ENCODE data around the gene SPA17. TPM values are rescaled to one million over a fixed set of nuclear protein-coding genes. Genes with fewer than 3 reads are reported as not detected.

The SPA17 gene
- total RNA-seq, result 15.3 and 16.3 TPM in 2 replicates

DNA sequence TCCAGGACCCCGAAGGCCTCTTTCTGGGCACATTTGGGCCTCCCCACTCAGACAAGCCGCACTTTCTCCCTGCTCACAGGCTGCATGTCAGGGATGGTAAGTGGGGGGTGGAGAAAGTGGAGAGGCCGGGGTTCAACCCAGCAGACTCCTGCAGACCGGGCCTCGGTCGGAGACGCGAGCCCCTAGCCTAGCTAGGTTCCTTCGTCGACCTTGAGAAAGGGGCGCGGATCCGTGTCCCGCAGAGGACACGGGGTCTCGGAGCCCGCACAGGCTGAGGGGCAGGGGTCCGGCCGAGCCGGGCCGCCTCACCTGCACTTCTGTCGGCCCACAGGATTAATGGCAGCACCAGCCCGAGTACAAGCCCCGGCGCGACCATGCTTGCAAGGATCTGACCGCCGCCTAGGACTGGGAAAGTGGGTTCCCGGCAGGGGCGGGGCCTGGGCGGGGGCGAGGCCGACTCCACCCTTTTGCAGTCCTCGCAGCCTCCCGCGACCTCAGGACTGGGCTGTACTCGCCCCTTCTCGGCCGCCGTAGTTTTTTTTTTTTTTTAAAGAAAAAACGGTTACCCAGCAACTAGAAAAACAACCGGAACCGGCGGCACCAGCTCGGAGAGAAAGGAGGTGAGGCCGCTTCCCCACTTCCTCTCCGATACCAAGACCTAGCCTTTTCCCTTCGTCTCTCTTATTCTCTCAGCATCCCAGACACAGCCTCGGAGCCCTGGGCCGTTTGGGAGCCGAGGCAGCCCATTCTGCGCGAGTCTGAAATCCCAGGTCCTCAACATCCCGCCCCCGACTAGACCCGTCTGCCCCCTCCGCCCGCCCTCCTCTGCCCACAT is at the start of gene SPA17, which contains the start of gene SIAE:
Gene SPA17, plus strand, starts transcription at position 572 of the 835 bp plus-strand sequence. CDS start 1,361 bp downstream, outside the sequence.
Gene SIAE, minus strand, starts transcription at position 407 of the 835 bp plus-strand sequence. Its CDS starts 31 bp downstream, at position 376.

DNA sequence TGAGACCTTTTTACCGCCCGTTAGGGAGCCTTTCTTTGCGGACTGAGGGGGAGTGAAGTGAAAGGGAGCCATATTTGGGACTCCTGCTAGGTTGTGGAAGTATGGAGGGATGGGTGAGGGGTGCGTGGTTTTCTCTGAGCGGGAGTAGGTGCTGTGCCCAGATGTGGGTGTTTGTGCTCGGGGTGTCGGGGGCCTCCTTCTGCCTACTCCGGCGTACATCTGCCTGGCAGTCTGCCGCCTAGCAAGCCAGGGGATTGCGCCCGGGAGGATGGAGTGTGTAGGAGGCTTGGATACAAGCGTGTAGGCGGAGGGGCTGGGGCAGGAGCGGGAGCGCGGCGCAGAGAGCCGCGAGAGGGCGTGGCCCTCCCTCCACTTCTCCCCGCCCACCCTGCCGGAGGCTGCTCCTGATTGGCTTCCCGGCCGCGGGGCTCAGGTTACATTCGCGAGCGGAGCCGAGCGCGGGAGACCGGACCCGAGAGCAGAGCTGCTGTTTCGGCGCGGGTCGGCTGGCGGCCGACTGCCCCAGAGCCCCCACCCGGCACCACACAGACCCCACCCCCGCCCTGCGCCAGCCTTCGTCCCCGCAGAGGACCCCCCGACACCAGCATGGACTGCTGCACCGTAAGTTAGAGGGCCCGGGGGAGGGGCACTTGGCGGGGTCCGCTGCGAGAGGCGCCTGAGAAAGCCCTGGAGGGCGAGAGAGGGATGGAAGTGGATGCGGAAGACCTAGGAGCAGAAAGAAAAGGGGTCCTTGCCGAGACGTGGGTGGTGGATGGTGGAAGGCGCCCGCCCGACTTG is 66.0 kb downstream of the SPA17 start, which contains the start of gene NRGN:
Gene NRGN, plus strand, starts transcription at position 464 of the 798 bp plus-strand sequence. Its CDS starts 143 bp downstream, at position 607.

Other genes starting within 250 kb of the SPA17 start
- not detected in 2 replicates for gene OR8B4, start 249.0 kb upstream of the SPA17 start, total RNA-seq
- not detected in 2 replicates for gene OR8B8, start 228.2 kb upstream of the SPA17 start, total RNA-seq
- gene OR8B12, start 130.2 kb upstream of the SPA17 start, total RNA-seq, result not detected in 2 replicates
- gene OR8A1, start 103.9 kb upstream of the SPA17 start, total RNA-seq, result not detected in 2 replicates
- not detected in 2 replicates for gene PANX3, start 62.5 kb upstream of the SPA17 start, total RNA-seq
- gene TBRG1, start 51.0 kb upstream of the SPA17 start, total RNA-seq, result 25.9 and 36.2 TPM in 2 replicates
- 15.6 and 28.3 TPM in 2 replicates for gene SIAE, start 165 bp upstream of the SPA17 start, total RNA-seq
- 1.0 and 9.6 TPM in 2 replicates for gene NRGN, start 66.0 kb downstream of the SPA17 start, total RNA-seq
- 1.3 TPM in 1 of 2 replicates, not detected in the other for gene VSIG2, start 78.4 kb downstream of the SPA17 start, total RNA-seq
- 2.2 and 5.6 TPM in 2 replicates for gene ESAM, start 88.4 kb downstream of the SPA17 start, total RNA-seq
- 6.1 and 8.8 TPM in 2 replicates for gene MSANTD2, start 126.5 kb downstream of the SPA17 start, total RNA-seq
- 10.9 and 23.5 TPM in 2 replicates for gene ROBO3, start 191.5 kb downstream of the SPA17 start, total RNA-seq
- 0.80 and 5.8 TPM in 2 replicates for gene ROBO4, start 224.0 kb downstream of the SPA17 start, total RNA-seq
- not detected in 2 replicates for gene HEPN1, start 245.3 kb downstream of the SPA17 start, total RNA-seq

All from epithelial cell of alveolus of lung (primary cell).